ENCODE data around the gene SLC19A2.
"Not testable (repeated sequence)": the region's sequence is repeated elsewhere in the genome, so short reads cannot be mapped to it uniquely, and the experiment has no call there.

The SLC19A2 gene

GRCh38 chr1:169485431-169486280, at the start of gene SLC19A2:
Gene SLC19A2 (minus strand): TSS chr1:169485944. CDS start chr1:169485766, 178 bp downstream.
- DNase-seq (ENCODE audit: low read depth) = peak; percentile 90

- DNase-seq (ENCODE audit: low read depth) = no peak
Measured at GRCh38 chr1:169534653-169535052, 48.9 kb upstream of the SLC19A2 start.

- not testable (repeated sequence) for DNase-seq (ENCODE audit: low read depth)
Measured at GRCh38 chr1:169533528-169534190, 47.9 kb upstream of the SLC19A2 start.

GRCh38 chr1:169530448-169530847, 44.7 kb upstream of the SLC19A2 start:
- DNase-seq (ENCODE audit: low read depth) = no peak

GRCh38 chr1:169529068-169529642, 43.4 kb upstream of the SLC19A2 start:
- no peak for DNase-seq (ENCODE audit: low read depth)

- DNase-seq (ENCODE audit: low read depth) = no peak
Measured at GRCh38 chr1:169528215-169529067, 42.7 kb upstream of the SLC19A2 start.

- DNase-seq (ENCODE audit: low read depth) = no peak
Measured at GRCh38 chr1:169527451-169528214, 41.9 kb upstream of the SLC19A2 start.

- DNase-seq (ENCODE audit: low read depth) = no peak
Measured at GRCh38 chr1:169527001-169527400, 41.3 kb upstream of the SLC19A2 start.

GRCh38 chr1:169526120-169526832, 40.5 kb upstream of the SLC19A2 start:
- DNase-seq (ENCODE audit: low read depth) = no peak

GRCh38 chr1:169525391-169525790, 39.6 kb upstream of the SLC19A2 start:
- DNase-seq (ENCODE audit: low read depth) = no peak

GRCh38 chr1:169523904-169524303, 38.2 kb upstream of the SLC19A2 start:
- DNase-seq (ENCODE audit: low read depth) = no peak

- no peak for DNase-seq (ENCODE audit: low read depth)
Measured at GRCh38 chr1:169521226-169521625, 35.5 kb upstream of the SLC19A2 start.

- DNase-seq (ENCODE audit: low read depth) = no peak
Measured at GRCh38 chr1:169517558-169518186, 31.9 kb upstream of the SLC19A2 start.

- DNase-seq (ENCODE audit: low read depth) = no peak
Measured at GRCh38 chr1:169515641-169516040, 29.9 kb upstream of the SLC19A2 start.

GRCh38 chr1:169514566-169515270, 29.0 kb upstream of the SLC19A2 start:
- DNase-seq (ENCODE audit: low read depth) = no peak

GRCh38 chr1:169513208-169513607, 27.5 kb upstream of the SLC19A2 start:
- DNase-seq (ENCODE audit: low read depth) = no peak

- no peak for DNase-seq (ENCODE audit: low read depth)
Measured at GRCh38 chr1:169511316-169512005, 25.7 kb upstream of the SLC19A2 start.

- no peak for DNase-seq (ENCODE audit: low read depth)
Measured at GRCh38 chr1:169510060-169510459, 24.3 kb upstream of the SLC19A2 start.

- DNase-seq (ENCODE audit: low read depth) = no peak
Measured at GRCh38 chr1:169509354-169509753, 23.6 kb upstream of the SLC19A2 start.
